NOMO-1 treated with DMSO at 0.1 percent for 48 hours (cell line): ENCODE data around the gene GALNTL6.
"Not testable (repeated sequence)": the region's sequence is repeated elsewhere in the genome, so short reads cannot be mapped to it uniquely, and the experiment has no call there.

Experiments
- DNase-seq: peaks from one replicate; lab custom pipeline; 2025; ENCODE audit not compliant: unreplicated experiment; lab: John Stamatoyannopoulos, UW

The GALNTL6 gene

GRCh38 chr4:172898715-172899114 is 1085.5 kb downstream of the GALNTL6 start:
- DNase-seq = no peak

- no peak for DNase-seq
These were observed 1086.7 kb downstream of the GALNTL6 start for GRCh38 chr4:172899861-172900260.

GRCh38 chr4:172900900-172901299 is 1087.7 kb downstream of the GALNTL6 start:
- no peak for DNase-seq

DNA sequence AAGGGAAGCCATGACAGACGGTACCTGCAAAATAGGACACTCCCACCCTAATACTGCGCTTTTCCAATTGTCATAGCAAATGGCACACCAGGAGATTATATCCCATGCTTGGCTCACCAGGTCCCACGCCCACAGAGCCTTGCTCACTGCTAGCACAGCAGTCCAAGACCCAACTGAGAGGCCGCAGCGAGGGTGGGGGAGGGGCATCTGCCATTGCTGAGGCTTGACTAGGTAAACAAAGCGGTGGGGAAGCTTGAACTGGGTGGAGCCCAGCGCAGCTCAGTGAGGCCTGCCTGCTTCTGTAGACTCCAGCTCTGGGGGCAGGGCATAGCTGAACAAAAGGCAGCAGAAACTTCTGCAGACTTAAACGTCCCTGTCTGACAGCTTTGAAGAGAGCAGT is 1099.3 kb downstream of the GALNTL6 start:
- DNase-seq = not testable (repeated sequence)

DNA sequence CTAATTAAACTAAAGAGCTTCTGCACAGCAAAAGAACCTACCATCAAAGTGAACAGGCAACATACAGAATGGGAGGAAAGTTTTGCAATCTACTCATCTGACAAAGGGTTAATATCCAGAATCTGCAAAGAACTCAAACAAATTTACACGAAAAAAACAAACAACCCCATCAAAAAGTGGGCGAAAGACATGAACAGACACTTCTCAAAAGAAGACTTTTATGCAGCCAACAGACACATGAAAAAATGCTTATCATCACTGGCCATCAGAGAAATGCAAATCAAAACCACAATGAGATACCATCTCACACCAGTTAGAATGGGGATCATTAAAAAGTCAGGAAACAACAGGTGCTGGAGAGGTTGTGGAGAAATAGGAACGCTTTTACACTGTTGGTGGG is 1104.2 kb downstream of the GALNTL6 start:
- DNase-seq = not testable (repeated sequence)

- no peak for DNase-seq
These were observed 1106.1 kb downstream of the GALNTL6 start for GRCh38 chr4:172919269-172919668.

GRCh38 chr4:172927096-172927814 is 1114.1 kb downstream of the GALNTL6 start:
- no peak for DNase-seq

DNA sequence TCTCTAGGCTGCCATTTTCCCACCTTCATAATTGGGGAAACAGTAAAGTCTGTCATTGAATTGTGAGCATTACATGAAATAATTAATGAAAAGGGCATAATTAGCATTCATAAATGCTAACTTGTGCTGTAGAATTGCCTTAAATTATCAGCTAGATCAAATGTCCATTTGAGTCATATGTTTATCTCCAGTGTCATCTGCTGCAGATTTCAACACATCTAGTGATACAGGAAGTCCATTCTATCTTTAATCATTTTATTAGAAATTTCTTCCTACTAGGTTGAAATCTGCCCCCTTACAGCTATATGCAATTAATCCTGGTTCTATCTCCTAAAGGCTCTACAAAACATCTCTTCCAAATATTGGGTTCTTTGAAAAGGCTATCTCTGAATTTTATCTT is 1115.1 kb downstream of the GALNTL6 start:
- no peak for DNase-seq

- no peak for DNase-seq
These were observed 1125.0 kb downstream of the GALNTL6 start for GRCh38 chr4:172938072-172938829.

- no peak for DNase-seq
These were observed 1125.7 kb downstream of the GALNTL6 start for GRCh38 chr4:172938870-172939269.

GRCh38 chr4:172942840-172943239 is 1129.6 kb downstream of the GALNTL6 start:
- no peak for DNase-seq

- no peak for DNase-seq
These were observed 1132.4 kb downstream of the GALNTL6 start for GRCh38 chr4:172945611-172946010.

DNA sequence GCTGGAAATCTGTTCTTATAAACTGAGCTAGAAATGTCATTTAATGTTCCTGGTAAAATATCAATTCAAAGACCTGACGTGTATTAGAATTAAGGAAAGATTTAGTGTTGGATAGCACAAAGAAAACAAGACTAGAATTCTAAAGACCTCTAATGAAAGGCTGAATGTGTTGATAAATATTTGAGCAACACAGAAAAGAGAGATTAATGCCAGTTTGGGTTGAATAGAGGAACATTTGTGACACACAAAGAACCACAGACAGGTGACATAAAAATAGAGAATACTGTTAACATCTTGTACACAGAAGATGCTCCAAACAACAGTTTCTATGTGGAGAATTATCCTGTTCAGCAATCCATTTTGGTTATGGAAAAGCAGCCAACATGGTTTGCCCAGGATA is 1133.3 kb downstream of the GALNTL6 start:
- no peak for DNase-seq

DNA sequence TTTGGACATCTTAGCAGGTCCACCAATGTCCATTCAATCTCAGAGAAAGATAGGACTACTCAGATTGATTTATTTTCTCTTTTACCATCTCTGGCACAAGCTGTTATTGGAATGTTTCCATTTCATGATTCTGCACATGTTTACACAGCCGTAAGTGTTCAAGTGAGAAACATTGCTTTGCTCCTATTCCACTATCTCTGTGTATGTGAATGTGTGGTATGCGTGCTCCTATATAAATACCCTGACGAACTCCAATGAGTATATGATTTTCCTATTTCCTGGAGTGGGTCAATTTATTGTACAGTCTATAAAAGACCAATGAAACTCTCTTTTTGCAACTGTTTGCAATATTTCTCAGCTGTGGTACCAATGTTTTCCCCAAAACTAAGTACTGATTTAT is 1134.4 kb downstream of the GALNTL6 start:
- DNase-seq = no peak

DNA sequence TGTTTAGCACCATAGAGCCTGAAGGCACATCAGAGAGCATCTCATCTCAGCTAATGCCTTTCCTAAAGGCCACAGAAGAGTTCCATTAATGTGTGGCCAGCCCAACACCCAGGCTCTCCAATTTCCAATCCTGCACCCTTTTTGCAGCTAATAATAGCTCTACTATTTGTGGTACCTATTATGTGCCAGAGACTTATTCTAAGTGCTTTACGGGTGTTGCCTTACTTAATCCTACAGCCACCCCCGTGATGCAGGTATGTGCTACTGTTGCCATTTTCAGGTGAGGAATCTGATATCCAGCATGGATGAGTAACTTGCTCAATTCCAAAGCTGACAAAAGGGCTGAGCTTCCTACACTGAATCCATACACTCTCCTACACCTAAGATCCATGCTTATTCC is 1137.8 kb downstream of the GALNTL6 start:
- DNase-seq = no peak

DNA sequence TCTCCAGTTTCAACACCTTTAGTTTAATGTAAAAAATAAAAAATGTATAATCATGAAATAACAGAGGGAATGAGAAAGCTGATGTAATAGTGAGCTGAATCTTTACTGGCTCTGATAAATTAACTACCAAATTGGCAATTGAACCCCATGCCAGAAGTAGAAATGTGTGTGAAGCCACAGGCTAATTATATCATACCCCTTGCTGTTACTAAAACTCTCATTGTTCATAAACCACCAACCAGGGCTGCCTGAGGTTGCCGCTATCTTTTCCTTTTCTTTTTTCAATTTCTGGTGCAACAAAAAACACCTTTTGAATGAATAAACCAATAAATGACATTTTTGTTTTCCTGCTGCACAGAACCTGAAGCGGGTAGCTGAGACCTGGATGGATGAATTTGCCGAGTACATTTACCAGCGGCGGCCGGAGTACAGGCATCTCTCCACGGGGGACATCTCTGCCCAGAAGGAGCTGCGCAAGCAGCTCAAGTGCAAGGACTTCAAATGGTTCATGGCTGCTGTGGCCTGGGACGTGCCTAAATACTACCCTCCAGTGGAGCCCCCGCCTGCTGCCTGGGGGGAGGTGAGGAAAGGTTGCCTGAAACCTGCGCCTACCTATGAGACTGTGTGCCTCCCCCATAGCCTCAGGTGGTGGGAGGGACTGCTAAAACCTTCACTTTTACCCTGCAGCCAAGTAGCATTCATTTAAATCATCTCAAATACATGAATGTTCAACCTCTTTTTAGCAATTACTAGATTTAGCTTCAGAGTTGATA is 1138.7 kb downstream of the GALNTL6 start:
- DNase-seq = no peak

DNA sequence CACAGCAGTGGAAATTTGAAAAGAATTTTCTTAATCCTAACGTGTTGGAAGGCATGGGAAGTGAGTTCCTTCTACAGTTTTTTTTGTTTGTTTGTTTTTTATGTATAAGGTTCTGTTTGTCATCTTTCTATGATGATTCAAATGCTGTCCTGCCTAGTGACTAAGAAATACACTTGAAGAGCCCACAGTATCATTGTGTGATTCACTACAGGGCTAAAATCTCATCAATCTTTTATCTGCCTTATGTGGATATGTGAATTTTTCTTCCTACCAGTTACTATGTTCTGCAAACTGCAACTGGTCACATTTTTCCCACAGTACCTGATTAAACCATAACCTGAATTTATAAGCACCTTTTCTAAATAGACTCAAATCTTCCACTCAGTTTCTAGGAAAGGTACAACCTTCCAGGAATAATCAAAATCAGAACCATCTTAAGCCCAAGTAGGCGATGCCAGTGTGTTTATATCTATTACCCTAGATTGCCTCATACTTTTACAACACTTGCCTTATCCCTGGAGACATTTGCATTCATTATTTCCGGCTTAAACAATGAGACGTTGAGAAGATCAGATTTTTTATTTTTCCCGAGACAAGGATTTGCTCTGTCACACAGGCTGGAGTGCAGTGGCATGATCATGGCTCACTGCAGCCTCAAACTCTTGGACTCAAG is 1140.8 kb downstream of the GALNTL6 start:
- no peak for DNase-seq

DNA sequence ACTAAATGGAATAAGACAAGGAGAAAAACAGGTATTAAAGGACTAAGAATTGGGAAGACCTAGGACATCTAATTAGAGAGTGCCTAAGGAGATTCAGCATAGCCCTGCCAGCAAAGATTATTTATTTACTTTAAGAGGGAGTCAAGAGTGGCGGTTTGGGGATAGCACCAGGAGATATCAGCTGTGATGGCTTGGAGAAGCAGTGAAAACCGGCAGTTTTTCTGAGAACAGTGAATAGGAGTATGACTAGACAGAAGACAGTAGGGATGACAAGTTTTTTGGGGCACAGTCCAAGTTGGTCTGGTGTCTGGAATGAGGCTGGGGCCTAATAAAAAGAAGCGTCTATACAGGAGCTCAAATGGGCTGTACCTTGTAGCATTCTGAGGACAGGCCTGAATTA is 1143.1 kb downstream of the GALNTL6 start:
- DNase-seq = not testable (repeated sequence)

DNA sequence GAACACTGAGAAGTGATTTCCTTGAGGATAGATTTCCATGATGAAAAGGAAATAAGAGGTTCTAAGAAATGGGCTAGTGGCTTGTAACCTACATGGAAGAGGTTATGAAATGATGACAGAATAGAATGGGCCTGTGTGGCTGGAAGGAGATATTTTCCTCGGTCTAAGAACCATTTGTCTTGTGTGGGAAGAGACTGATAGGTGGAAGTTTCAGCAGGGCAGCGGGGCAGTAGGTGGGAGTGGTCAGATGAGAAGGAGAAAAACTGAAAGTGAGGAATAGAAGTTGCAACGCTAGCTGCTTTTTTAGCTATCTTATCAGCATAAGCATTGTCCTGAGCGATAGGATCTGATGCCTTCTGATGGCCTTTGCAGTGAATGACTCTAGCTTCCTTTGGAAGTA is 1144.0 kb downstream of the GALNTL6 start:
- DNase-seq = no peak

- DNase-seq = no peak
These were observed 1149.6 kb downstream of the GALNTL6 start for GRCh38 chr4:172962564-172963353.
